NCI-H2196 (cell line): ENCODE data around the gene HADHA.

Experiments used
- DNase-seq: peaks from one replicate; lab custom pipeline; 2025; ENCODE audit not compliant: unreplicated experiment; lab: John Stamatoyannopoulos, UW

The HADHA gene

DNA sequence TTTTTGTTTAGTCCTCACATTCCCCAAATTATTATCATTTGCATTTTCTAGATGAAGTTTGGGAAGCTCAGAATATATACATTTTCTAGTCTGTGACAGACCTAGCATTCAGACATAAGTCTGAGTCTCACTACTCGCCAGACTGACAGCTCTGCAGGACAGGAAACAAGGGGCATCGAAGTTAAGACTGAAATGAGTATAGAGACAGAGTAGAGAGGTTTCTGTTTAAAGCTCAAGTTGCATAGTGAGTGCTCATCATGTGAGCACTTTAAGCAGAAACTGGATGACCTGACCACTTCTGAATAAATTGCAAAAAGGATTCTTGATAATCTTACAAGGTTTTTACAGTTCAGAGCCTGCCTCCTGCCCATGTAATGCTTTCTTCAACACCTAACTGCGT lies 1.4 kb upstream of the HADHA start:
- DNase-seq, result no peak

DNA sequence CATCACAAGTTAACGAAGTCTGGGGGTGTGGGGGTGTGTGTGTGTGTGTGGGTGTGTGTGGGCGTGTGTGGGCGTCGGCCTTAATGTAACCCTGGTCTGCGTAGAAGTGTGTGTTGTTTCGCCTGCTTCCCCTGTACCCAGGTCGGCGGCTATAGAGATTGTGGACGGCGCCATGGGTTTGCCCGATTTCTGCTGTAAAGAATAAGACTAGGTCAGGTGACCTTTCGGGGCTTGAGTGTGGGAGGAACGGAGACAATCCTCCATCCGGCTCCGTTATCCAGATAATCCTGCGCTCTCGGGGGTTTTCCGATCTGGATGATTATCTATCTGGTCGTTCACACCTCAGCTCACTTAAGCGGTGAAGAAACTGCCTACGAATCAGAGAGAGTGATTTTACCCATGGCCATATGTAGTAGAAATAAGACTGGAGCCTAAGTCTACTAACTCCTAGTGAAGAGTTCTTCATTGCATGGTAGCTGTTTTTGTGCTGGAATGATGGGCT lies 850 bp upstream of the HADHA start:
- DNase-seq, result no peak

DNA sequence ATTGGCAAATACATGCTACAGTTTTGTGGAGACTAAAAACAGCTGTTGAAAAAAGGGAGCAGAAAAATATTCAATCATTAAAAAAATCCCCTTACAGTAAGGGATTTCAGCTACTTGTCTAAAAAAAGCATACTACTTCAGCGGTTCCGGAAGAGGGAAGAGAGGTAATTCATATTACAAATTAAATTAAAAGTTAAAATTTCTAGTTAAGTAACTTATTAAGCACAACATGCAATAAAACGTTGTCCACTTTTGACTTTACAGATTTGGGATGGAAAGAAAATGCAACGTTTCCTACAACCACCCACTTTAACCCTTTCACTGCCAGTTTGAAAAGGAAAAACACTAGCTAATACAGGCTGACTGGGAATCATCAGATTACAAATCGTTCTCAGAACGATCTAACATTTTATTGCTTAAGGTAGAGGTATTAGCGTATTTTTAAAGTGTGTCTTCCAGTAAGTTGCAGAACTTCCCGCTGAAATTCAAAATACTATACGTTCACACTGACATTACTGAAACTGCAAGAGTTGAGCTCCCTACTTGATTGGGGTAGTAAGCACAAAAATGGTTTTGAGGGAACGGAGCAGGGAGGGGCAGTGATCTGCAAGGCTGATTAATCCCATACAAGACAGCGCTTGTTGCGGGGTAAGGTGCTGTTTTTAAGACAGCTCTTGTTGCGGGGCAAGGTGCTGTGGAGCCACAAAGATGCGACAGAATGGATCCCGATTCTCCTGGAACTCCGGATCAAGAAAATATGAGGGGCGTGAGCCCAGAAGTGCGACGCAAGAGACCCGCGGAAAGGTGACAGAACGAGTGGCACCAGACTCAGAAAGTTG lies 743 bp downstream of the HADHA start:
- DNase-seq, result no peak

DNA sequence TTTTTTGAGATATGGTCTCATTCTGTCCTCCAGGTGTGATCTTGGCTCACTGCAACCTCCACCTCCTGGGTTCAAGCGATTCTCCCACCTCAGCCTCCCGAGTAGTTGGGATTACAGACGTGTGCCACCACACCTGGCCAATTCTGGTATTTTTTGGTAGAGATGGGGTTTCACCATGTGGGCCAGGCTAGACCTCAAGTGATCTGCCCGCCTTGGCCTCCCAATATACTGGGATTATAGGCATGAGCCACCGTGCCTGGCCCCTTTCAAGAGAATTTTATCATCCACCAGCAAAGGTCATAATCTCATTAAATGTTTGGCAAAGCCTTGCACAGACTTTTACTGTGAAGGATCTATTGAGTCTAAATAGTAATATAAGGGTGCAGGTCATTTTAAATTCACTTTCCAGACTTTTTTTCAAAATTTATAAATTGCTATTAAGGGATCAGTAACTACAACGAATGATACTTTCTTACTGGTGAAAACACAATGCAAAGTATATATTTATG lies 2.5 kb downstream of the HADHA start:
- no peak for DNase-seq

DNA sequence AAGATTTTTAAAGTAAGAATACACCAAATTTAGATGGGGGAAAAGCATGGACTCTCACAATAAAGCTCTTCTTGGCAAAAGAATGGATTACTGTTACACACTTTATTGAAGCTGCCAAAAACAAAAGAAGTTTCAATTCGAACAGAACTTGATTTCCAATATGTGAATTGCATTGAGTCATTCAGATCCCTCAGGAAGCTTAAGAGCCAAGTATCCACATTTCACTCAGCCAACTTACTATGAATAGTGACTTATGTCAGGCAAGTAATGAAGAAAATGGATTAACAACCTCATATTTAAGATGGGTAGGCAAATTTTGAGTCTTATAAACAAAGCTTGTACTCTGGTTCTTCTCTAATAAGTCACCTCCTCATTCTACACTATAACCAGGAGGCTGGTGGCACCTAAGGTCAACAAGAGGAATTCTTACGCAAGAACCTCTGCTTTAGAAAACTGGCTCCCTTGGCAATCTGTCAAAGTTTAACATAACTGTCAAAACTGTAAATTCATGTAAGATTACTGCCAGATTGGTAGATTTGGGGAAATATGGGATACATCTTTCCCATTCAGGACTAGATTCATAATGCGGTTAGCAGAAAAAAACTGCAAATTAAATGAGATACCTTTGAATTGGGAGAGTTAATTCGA lies 6.0 kb downstream of the HADHA start:
- peak; percentile 15 for DNase-seq

DNA sequence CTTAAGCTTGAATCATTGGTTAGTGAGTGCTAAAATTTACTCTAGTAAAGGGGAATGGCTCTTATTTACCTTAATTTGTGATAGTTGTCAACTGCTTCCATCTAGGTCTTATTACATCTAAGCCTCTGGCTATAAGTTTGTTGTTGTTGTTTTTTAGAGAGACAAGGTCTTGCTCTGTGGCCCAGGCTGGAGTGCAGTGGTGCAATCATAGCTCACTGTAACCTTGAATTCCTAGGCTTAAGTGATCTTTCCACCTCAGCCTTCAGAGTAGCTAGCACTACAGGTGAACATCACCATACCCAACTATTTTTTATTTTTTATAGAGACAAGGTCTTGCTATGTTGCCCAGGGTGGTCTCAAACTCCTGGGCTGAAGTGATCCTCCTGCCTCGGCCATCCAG lies 6.6 kb downstream of the HADHA start:
- no peak for DNase-seq

DNA sequence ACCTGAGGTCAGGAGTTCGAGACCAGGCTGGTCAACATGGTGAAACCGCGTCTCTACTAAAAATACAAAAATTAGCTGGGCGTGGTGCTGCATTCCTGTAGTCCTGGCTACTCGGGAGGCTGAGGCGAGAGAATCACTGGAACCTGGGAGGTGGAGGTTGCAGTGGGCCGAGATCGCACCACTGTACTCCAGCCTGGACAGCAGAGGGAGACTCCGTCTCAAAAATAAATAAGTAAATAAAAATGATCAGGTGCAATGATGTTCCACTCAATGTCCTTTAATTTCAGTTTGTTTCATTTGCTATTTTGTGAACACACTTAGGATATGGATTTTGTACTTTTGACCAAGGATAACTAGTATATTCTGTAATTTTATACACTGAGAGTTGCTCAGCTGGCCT lies 9.3 kb downstream of the HADHA start:
- DNase-seq, result no peak

DNA sequence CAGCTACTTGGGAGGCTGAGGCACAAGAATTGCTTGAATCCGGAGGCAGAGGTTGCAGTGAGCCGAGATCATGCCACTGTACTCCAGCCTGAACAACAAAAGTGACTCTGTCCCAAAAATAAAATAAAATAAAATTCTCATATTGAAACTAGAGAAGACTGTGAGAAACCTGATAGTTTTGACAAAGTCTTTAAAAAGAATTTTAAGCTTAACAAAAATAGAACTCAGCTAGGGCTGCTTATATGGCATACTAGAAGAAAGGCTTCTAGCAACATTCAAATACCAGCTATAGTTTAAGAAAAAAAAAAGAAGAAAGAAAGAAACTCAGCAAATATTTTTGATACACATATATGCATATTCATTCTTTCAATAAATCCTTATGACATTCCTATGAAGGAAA lies 13.6 kb downstream of the HADHA start:
- no peak for DNase-seq

DNA sequence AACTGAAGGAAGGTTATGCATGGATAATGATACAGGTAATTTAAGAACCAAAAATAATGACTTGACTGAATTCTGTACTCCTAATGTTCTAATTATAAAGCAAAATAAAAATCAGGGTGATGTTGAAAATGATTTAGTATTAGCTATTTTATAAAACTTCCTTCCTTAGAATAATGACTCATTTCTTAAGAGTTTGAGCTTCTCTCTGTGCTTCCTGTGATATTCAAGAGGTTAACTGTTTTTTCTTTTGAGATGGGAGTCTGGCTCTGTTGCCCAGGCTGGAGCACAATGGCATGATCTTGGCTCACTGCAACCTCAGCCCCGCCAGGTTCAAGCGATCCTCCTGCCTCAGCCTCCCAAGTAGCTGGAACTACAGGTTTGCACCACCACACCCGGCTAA lies 14.8 kb downstream of the HADHA start:
- no peak for DNase-seq

DNA sequence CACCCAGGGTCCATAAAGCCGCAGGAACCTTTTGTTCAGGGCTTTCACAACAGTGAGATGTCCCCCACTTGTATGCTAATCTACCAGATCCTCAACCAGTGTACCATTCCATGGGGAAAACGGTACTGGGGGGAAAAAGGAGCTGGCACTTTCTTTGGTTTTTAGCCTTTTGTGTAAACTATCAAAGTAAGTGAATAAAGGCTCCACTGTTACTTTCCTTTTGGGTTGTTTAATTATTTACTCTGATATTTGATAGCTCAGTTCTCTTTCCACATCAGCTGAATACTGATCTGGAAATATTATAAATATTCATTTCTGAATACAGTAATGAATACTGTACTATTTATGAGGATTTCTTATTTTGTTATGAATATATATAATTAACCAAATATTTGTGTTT lies 20.3 kb downstream of the HADHA start:
- no peak for DNase-seq

DNA sequence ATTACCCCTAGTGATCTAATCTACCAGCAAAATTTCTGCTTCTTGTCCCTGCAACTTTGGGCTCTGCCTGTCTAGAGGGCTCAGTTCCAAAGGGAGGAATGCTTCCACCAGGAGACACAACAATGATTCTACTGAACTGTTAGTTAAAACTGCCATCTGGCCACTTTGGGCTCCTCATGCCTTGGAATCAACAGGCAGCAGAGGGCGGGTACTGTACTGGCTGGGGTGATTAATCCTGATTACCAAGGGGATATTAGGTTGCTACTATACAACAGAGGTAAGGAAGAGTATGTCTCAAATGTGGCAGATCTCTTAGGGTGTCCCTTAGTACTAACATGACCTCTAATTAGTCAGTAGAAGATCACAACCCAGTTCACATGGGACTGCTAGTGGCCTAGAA lies 21.4 kb downstream of the HADHA start:
- DNase-seq, result no peak

DNA sequence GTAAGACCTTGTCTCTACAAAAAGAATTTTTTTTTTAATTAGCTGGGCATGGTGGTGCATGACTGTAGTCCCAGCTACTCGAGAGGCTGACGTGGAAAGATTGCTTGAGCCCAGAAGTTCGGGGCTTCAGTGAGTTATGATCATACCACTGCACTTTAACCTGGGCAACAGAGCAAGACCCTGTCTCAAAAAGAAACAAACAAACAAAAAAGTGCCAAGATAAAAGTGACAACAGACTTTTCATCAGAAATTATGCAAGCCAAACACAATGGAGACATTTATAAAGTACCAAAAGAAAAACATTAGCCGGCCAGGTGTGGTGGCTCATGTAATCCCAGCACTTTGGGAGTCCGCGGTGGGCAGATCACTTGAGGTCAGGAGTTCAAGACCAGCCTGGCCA lies 26.7 kb downstream of the HADHA start:
- DNase-seq, result no peak

DNA sequence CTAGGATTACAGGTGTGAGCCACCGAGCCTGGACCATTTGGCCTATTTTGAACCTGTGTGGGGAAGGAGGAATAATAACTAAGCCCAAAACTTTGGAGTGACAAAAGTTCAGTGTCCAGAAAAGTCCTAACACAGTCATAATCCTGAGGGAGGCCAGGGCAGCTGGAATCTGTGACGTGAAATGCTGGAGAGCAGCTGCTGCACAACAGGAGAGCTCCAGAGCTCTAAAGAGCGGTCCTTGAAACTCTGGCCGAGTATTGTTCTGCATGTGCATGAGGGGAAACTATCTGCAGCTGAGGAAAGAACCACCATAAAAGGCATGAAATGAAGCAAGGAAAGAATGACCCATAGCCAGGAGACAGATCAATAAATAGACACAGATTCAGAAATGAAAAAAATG lies 27.8 kb downstream of the HADHA start:
- no peak for DNase-seq

DNA sequence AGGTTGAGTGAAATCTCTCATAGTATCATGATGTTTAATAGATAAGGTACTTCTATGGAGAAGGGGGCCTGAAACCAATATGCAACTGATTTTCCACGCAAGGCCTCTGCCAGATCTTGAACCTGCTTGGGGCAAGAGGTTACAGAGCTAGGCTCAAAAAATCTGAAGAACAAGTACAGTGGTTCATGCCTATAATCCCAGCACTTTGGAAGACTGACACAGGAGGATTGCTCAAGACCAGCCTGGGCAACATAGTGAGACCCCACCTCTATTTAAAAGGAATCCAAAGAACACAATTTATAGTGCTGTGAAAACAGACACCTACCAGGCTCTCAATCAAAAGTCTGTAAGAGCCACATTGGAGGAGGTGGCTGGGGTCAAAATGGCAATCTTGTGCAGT lies 28.6 kb downstream of the HADHA start:
- no peak for DNase-seq

DNA sequence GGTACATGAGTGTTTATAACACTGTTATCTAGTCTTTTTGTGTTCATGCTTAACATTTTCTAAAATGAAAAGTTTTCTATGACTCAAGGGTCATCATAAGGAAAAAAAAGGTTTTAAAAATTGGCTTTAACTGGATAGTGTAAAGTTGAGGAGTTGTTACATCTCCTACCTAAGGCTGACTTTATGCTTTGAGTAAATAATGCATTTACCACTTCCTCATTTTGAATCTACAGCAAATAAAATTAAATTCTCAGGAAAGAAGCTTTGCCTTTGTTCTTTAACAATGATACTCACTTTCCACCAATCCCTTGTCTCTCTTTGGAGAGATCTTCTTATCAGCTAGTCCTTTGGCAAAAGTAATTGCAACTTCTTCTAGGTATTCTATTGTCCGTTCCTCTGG lies 29.7 kb downstream of the HADHA start:
- DNase-seq, result no peak

DNA sequence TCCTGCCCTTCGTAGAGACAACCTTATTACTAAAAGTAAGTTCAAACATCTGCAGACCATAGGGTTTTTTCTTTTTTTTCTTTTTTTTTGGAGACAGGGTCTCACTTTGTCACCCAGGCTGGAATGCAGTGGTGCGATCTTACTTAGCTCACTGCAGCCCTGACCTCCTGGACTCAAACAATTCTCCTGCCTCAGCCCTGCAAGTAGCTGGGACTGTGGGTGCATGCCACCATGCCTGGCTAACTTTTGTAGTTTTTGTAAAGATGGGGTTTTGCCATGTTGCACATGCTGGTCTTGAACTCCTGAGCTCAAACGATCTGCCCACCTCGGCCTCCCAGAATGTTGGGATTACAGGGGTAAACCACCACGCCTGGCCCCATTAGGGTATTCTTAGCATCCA lies 32.4 kb downstream of the HADHA start:
- DNase-seq, result no peak

DNA sequence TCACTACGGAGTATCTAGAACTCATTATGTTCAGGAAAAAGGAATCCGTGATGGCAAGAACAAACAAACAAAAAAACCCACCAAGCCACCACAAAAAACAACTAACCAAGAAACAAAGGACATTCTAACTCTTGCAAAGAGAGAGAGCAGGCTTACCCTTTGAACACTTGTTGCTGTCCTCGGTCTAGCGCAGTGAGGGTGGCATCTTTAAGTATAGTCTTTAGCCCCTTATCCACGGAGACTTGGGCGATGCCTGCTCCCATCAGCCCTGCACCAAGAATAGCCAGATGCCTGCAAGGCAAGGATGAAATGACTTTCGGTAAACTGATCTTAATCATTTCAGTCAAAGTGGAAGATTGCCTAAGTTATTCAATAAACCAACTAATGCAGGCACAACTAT lies 40.5 kb downstream of the HADHA start:
- DNase-seq, result no peak

DNA sequence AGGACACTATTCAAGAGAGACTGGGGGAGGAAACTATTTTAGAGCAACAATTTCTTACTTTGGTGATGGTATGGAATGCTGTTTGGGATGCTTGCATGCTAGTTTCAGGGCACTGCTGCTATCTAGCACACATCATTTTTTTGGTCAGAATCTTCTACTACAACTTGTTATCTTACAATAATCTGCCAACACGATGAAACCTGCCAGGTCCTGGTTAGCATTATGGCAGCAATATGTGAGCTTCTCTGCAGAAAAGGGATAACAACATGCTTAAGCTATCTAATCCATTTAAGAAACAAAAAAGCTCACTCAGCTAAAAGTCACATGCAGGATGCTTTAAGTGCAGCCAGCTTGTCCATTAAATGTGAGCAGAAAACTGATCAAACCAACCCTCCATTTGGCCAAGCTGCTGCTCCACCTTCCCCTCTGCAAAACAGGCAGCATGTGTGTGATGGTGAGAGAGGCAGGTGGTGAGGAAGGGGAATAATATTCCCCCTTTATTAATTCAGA lies 41.4 kb downstream of the HADHA start:
- DNase-seq, result no peak

DNA sequence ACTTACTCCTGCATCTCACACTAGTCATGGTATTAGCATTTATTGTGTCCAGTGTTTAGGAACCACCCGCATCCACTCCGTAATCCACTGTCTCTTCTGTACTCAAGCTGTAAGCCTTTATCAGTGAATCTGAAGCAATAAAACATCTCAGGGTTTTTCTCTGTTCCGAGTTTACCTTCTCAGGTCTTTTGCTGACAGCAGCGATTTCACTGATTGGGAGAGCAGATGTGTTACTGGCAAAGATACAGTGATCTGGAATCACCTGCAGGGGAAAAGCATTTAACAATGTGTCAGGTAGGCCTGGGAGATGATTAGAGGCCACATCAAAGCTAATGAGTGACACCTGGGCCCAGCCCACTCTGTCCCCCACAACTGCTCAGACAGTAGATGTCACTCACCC lies 46.9 kb downstream of the HADHA start:
- no peak for DNase-seq

DNA sequence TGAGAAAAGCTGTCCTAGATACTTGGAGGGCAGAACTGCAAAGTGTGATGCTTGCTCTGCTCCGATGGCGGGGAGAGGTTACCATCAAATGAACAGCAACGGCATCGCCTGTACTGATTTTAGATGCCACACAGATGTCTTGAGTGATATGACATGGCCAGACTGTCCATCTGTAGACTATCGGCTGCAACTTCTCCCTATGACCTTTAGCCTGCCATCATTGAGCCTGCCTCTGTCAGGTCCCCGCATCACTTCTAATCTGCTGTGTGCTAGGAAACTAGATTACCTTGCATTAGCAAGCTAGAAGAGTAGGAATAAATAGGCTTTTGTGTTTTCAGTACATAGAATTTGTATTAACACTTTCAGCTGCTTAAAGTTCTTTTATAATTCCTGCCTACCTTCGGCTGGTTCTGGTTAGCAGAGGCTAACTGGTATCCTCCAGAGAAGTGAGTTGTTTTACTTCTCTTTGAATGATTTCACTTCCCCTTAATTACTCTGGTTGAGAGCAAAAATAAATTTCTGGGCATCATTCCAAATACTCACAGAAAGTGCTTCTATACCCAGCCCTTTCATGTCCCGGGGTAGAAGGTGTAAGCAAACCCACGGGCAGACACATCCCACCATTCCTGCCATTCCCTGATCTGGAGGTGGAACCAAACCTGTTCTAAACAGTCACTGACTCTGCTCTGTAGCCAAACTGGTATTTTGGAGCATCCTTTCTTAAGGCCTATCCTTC lies 47.6 kb downstream of the HADHA start:
- DNase-seq, result no peak
